Measurements from ENCODE around the gene WIPF3.

WIPF3 gene

DNA sequence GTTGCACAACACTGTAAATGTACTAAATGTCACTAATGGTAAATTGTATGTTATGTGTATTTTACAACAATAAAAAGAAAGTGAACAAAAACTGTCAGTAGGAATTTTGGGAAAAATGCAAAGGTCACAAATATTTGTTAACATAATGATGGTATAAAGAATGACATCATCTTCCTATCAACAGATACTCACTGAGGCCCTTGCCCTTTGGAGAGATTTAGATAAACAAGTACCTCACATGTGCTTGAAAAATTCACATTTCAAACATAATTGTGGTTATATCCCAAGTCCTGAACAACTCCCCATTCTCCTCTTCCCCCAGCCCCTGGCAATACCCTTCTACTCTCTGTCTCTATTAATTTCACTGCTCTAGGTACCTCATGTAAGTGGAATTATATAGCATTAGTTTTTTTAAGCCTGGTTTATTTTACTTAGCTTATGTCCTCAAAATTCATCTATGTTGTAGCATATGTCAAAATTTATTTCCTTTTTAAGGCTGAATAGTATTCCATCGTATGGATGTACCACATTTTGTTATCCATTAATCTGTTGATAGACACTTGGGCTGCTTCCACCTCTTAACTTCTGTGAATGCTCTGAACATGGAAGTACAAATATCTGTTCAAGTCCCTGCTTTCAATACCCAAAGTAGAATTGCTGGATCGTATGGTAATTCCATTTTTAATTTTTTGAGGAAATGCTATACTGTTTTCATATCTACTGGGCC lies 90.5 kb downstream of the WIPF3 start:
- Mint-ChIP-seq H3K36me3 (ENCODE audit: insufficient read depth) (no peaks in the 10 kb centered on the region), H3K27me3 (peaks cover 40 to 42% of the 10 kb centered on the region in 2 donors), H3K27ac (no peak overlapping the region), H3K4me3 (no peak overlapping the region), H3K9me3 (no peaks in the 10 kb centered on the region), H3K4me1 (ENCODE audit: low read depth in 2 of 2) (no peaks in the 10 kb centered on the region)
- DNase-seq (no peak), ATAC-seq (replicated peaks) (no peak)

DNA sequence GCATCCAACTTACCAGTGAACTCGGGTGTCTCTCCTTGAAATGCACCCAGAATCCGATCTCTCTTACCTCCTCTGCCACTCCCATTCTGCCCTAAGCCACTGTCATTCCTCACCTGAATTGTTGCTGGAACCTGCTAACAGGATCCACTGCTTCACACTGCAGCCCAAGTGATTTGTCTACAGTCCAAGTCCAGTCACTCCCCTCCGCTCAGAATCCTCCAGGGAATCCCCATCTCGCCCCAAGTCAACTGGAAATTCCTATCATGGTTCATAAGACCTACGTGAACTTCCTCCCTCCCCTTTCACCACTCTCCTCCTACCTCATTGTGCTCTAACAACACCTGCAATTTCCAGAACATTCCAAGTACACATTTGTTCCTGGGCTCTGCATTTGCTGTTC lies 92.0 kb downstream of the WIPF3 start:
- no peaks in the 10 kb centered on the region for H3K4me1 Mint-ChIP-seq (ENCODE audit: low read depth in 2 of 2)
- no peaks in the 10 kb centered on the region for H3K36me3 Mint-ChIP-seq (ENCODE audit: insufficient read depth)
- H3K27me3 Mint-ChIP-seq: peaks cover 40 to 45% of the 10 kb centered on the region in 2 donors
- H3K9me3 Mint-ChIP-seq: no peaks in the 10 kb centered on the region
- ATAC-seq (replicated peaks) (no peak), DNase-seq (no peak)
- H3K4me3 Mint-ChIP-seq: no peak overlapping the region
- H3K27ac Mint-ChIP-seq: no peak overlapping the region

DNA sequence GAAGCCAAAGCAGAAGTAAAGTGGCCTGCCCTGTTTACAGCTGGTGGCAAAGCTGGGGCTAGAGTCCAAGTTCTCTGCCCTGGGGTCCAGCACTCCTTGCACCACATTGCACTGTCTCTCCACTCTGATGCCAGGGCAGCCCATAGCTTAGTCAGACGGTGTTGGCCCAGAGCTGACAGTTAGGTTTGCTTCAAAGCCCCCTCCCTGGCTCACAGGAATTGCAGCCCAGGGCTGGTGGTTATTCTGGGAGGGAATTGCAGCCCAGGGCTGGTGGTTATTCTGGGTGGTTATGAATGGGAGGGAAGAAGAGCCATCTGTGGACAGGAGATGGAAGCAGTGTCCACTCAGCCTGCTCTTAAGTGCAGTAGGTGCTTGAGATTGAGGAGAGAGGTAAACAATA lies 94.4 kb downstream of the WIPF3 start:
- Mint-ChIP-seq H3K27me3 (peaks cover 51 to 55% of the 10 kb centered on the region in 2 donors), H3K4me1 (ENCODE audit: low read depth in 2 of 2) (no peaks in the 10 kb centered on the region), H3K36me3 (ENCODE audit: insufficient read depth) (no peaks in the 10 kb centered on the region), H3K27ac (no peak overlapping the region), H3K4me3 (no peak overlapping the region), H3K9me3 (peaks cover 0 to 1% of the 10 kb centered on the region in 2 donors)
- DNase-seq (no peak), ATAC-seq (replicated peaks) (no peak)

DNA sequence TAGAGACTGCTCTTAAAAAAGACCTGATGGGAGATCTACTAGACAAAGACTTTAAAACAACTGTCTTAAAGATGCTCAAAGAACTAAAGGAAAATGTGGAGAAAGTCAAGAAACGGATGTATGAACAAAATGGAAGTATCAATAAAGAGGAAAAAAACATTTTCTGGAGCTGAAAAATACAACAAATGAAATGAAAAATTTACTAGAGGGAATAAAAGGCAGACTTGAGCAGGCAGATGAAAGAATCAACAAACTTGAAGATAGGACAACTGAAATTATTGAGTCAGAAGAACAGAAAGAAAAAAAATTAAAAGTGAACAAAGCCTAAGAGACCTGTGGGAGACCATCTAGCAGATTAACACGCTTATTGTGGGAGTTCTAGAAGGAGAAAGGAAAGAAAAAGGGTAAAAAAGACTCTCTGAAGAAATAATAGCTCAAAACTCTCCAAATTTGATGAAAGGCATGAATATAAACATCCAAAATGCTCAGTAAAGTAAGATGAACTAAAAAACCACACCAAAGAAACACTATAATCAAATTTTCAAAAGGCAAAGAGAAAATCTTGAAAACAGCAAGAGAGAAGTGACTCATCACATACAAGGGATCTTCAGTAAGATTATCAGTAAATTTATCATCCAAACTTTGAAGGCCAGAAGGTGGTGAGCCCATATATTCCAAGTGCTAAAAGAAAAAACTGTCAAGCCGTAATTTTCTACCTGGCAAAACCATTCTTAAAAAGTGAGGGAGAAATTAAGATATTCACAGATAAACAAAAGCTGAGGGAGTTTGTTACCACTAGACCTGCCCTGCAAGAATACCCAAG lies 100.1 kb downstream of the WIPF3 start:
- Mint-ChIP-seq H3K27ac (no peak overlapping the region), H3K9me3 (peaks cover 6 to 17% of the 10 kb centered on the region in 2 donors), H3K27me3 (peaks cover 16 to 42% of the 10 kb centered on the region in 2 donors), H3K4me3 (no peak overlapping the region), H3K4me1 (ENCODE audit: low read depth in 2 of 2) (no peaks in the 10 kb centered on the region), H3K36me3 (ENCODE audit: insufficient read depth) (no peaks in the 10 kb centered on the region)
- ATAC-seq (replicated peaks): no peak
- DNase-seq: no peak

DNA sequence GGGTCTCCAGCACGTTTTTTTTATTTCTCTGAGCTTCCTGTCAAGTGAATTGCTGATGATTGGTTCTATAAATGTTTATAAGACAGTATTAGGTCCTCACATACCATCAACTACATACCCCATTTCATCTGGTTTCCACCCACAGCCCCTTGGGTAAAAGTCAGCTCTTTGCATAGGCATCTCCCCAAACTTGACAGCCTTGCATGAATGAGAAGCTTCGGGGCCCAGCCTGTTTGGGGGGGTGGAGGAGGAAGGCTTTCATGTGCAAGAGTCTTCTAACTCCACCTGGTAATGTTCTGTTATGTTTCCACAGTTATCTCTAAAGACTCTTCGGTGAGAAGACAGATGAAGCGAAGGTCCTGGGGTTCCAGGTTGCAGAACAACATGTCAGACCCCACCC lies 107.9 kb downstream of the WIPF3 start:
- Mint-ChIP-seq H3K9me3 (no peaks in the 10 kb centered on the region), H3K27ac (no peak overlapping the region), H3K27me3 (peaks cover 9 to 38% of the 10 kb centered on the region in 2 donors), H3K4me1 (ENCODE audit: low read depth in 2 of 2) (peaks cover 0 to 1% of the 10 kb centered on the region in 2 donors), H3K4me3 (no peak overlapping the region), H3K36me3 (ENCODE audit: insufficient read depth) (peaks cover 3% of the 10 kb centered on the region)
- ATAC-seq (replicated peaks) (no peak), DNase-seq (no peak)

DNA sequence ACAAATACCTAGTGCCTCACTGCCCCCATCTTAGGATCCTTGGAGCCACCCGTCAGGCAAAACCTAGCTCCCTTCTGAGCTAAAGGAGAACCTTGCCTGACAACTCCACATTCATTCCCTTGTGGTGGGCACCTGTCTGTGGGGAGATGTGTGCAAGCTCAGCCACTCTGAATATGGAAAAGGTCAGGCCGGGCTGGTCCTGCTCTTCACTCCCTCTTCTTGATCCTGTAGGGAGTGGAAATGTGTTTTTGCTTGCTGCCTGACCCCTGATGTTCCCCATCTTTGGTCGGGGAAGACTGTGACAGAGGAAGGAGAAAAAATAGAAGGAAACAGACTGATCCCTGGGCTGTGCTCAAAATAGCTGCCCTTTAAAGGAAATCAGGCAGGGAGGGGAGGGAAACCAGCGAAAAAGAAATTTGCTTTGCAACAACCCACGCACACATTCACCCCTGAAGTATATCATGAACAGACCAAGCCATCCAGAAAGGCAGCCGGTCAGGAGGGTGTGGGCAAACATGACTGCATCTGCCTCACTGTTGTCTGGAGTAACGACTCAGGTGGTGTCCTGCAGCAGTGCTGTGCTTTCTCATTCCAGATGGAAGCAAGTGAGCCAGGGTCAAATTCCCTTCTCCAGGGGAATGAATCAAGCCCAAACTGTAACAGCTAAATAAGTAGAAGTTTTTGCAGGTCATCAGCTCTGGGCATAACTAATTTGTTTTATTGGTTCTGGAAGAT lies 109.3 kb downstream of the WIPF3 start:
- no peak for ATAC-seq (replicated peaks)
- H3K27ac Mint-ChIP-seq: no peak overlapping the region
- DNase-seq: no peak
- peaks cover 8% of the 10 kb centered on the region for H3K36me3 Mint-ChIP-seq (ENCODE audit: insufficient read depth)
- H3K27me3 Mint-ChIP-seq: peaks cover 9 to 27% of the 10 kb centered on the region in 2 donors
- no peaks in the 10 kb centered on the region for H3K9me3 Mint-ChIP-seq
- H3K4me3 Mint-ChIP-seq: no peak overlapping the region
- H3K4me1 Mint-ChIP-seq (ENCODE audit: low read depth in 2 of 2): peaks cover 0 to 1% of the 10 kb centered on the region in 2 donors

DNA sequence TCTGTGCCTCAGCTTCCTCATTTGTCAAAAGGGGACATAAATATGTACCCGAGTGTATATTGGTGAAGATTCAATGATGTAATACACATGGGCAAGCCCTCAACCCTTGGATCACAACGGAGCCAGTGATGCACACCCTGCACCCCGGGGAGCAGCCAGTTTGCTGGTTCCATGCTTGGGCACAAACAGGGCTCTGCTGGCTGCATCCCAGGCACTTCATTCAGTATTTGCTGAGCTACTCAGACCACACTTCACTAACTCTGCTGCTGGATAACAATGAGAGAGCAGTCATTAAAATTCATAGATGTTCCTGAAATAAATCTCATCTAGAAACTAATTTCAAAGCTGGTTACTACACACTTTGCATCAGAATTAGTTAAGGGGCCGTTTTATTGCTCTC lies 111.3 kb downstream of the WIPF3 start:
- Mint-ChIP-seq H3K9me3 (no peaks in the 10 kb centered on the region), H3K36me3 (ENCODE audit: insufficient read depth) (peaks cover 8% of the 10 kb centered on the region), H3K4me3 (no peak overlapping the region), H3K4me1 (ENCODE audit: low read depth in 2 of 2) (peaks cover 0 to 1% of the 10 kb centered on the region in 2 donors), H3K27me3 (peaks cover 9 to 38% of the 10 kb centered on the region in 2 donors), H3K27ac (no peak overlapping the region)
- DNase-seq (no peak), ATAC-seq (replicated peaks) (no peak)

DNA sequence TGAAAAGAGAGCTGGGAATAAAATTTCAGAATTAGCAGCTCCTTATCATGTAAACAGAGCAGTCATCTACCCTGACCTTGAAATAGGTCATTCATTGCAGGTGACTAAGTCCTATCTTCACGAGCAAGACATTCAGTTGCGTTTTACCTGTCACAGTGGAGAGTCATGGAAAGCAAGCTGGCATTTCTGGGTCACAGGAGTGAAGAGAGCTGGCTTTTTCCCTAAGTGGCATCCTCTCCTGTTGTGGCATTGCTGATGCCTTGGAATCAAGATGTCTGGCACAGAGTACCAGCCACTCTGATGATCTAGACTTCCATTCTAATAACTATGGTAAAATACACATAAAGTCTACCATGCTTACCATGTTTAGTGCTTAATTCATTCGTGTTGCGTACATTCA lies 112.5 kb downstream of the WIPF3 start:
- ATAC-seq (replicated peaks): no peak
- Mint-ChIP-seq H3K36me3 (ENCODE audit: insufficient read depth) (peaks cover 8% of the 10 kb centered on the region), H3K9me3 (no peaks in the 10 kb centered on the region), H3K27me3 (peaks cover 9 to 47% of the 10 kb centered on the region in 2 donors), H3K27ac (no peak overlapping the region), H3K4me3 (no peak overlapping the region), H3K4me1 (ENCODE audit: low read depth in 2 of 2) (no peaks in the 10 kb centered on the region)
- no peak for DNase-seq

DNA sequence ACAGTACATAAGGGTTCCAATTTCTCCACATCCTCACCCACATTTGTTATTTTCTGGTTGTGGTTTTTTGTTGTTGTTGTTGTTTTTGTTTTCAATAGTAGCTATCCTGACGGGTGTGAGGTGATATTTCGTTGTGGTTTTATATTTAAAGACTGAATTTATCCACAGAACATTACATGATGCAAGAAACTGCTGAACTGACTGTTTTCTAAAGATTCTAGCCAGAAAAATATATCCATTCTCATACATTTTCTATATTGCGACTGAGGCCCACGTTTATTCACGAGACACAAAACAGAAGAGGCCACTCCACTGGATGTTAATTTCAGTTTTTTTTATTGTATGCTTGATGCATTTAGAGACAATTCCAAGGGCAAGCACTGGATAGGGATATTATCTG lies 113.5 kb downstream of the WIPF3 start:
- ATAC-seq (replicated peaks): no peak
- H3K36me3 Mint-ChIP-seq (ENCODE audit: insufficient read depth): peaks cover 8% of the 10 kb centered on the region
- no peaks in the 10 kb centered on the region for H3K4me1 Mint-ChIP-seq (ENCODE audit: low read depth in 2 of 2)
- peaks cover 9 to 54% of the 10 kb centered on the region in 2 donors for H3K27me3 Mint-ChIP-seq
- no peak overlapping the region for H3K4me3 Mint-ChIP-seq
- H3K27ac Mint-ChIP-seq: no peak overlapping the region
- no peak for DNase-seq
- no peaks in the 10 kb centered on the region for H3K9me3 Mint-ChIP-seq

DNA sequence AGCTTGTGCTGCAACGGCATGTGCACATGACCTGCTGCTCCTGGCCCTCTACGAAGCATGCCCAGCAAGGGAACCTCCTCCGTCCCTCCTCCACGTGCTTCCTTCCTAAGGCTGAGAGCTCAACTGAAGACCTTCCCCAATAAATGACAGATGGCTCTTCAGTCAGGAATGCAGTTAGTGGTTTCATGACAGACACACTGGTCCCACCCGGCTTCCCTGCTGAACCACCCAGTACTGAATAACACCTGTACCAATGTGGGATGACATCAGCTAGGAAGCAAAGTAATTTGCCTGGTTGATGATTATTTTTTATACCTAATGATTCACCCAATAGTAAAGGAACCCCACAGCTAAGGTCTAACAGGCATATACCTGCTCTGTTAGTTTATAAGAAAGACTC lies 114.2 kb downstream of the WIPF3 start:
- H3K4me1 Mint-ChIP-seq (ENCODE audit: low read depth in 2 of 2): no peaks in the 10 kb centered on the region
- DNase-seq (no peak), ATAC-seq (replicated peaks) (no peak)
- H3K27me3 Mint-ChIP-seq: peaks cover 4 to 53% of the 10 kb centered on the region in 2 donors
- no peak overlapping the region for H3K4me3 Mint-ChIP-seq
- H3K36me3 Mint-ChIP-seq (ENCODE audit: insufficient read depth): peaks cover 8% of the 10 kb centered on the region
- no peaks in the 10 kb centered on the region for H3K9me3 Mint-ChIP-seq
- H3K27ac Mint-ChIP-seq: no peak overlapping the region

DNA sequence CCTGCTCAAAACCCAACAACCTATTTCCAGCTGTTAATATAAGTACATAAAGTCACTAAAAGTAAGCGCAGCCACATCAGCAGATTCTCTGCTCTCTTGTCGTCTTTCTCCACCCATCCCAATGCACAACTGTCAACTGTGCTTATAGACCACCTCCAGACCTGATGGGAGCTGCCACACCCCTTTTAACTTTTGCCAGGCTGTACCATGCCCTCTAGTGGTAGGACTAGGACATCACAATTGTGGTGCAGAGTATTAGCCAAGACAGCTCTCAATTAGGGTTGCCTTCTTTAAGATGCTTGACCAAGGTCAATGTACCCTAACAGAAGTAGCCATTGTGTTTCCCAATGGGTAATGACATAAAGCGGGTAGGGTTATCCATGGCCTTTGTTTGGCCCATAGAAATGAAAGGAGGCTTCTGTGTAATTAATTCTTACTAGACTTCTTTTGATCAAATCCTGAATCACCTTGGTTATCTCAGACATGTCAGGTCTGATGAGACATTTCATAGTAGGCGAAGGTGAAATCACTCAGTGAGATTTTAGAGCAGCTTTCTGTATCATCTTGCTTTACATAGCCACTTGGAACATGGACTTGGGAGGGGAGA lies 115.2 kb downstream of the WIPF3 start:
- no peak overlapping the region for H3K4me3 Mint-ChIP-seq
- DNase-seq (peak; percentile 20 to 41 (median 21)), ATAC-seq (replicated peaks) (peak; percentile 85)
- peaks cover 9% of the 10 kb centered on the region for H3K36me3 Mint-ChIP-seq (ENCODE audit: insufficient read depth)
- peaks cover 0 to 54% of the 10 kb centered on the region in 2 donors for H3K27me3 Mint-ChIP-seq
- H3K4me1 Mint-ChIP-seq (ENCODE audit: low read depth in 2 of 2): no peaks in the 10 kb centered on the region
- H3K9me3 Mint-ChIP-seq: no peaks in the 10 kb centered on the region
- no peak overlapping the region for H3K27ac Mint-ChIP-seq

DNA sequence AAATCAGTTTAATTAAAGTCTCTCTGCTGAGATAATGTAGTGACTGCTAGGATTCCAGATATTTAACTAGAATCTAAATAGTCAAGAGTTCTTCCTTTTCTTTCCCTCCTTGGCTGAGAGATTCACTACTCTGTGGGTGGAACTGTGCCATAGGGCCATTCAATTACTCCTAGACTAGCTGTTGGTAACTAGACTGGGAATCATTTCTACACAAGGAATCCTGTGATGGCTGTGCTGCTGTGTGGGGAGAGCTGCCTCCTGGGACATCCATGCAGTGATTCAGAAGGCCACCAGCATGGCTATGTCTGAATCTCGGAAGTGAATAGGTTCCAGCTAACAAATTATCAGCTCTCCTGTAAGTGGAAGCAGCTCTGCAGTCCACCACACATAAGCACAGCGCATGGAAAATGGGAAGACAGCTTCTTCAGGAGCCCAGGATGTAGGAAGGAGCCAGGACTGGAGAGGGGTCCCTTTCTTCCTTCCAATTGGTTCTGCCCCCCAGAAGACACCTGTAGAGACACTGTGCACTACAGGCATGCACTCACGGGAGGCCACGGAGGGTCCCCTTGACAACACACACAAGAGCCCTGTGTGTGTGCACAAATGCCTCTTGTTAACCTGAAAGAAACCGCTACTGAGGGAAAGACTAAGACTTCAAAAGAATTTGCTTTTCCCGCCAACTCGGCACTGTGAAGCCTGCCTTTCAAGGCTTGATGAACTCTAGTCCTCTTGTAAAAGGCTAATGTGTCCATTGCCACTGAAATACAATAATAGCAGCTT lies 116.8 kb downstream of the WIPF3 start:
- Mint-ChIP-seq H3K27ac (no peak overlapping the region), H3K36me3 (ENCODE audit: insufficient read depth) (peaks cover 8% of the 10 kb centered on the region), H3K4me1 (ENCODE audit: low read depth in 2 of 2) (no peaks in the 10 kb centered on the region), H3K4me3 (no peak overlapping the region), H3K27me3 (peaks cover 0 to 50% of the 10 kb centered on the region in 2 donors), H3K9me3 (no peaks in the 10 kb centered on the region)
- ATAC-seq (replicated peaks): no peak
- DNase-seq: no peak

DNA sequence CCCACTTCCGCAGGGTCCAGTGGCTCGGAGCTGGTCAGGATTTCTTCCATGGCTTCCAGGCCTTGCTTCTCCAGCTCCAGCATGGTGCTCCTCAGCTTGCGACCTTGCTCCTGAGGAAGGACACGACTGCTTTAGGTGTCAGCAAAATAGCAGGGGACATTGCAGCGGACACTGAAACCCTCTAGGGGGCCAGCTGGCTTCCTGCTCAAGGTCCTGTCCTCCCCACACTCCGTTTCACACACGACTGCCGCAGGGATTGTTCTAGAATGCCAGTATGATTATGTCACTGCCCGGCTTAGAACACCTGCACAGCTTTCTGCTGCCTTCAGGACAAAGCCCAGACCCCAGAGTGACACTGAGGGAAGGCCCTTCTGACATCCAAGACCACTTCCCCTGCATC lies 117.7 kb downstream of the WIPF3 start:
- Mint-ChIP-seq H3K36me3 (ENCODE audit: insufficient read depth) (peaks cover 8% of the 10 kb centered on the region), H3K4me3 (no peak overlapping the region), H3K27me3 (peaks cover 0 to 50% of the 10 kb centered on the region in 2 donors), H3K9me3 (no peaks in the 10 kb centered on the region), H3K27ac (no peak overlapping the region), H3K4me1 (ENCODE audit: low read depth in 2 of 2) (no peaks in the 10 kb centered on the region)
- DNase-seq (no peak), ATAC-seq (replicated peaks) (no peak)

All from effector memory CD8-positive, alpha-beta T cell (primary cell).